ENCODE results near the gene UPB1.
"Not testable (repeated sequence)": the region's sequence is repeated elsewhere in the genome, so short reads cannot be mapped to it uniquely, and the experiment has no call there.

UPB1 gene

GRCh38 chr22:24525416-24526037 is 30.4 kb downstream of the UPB1 start:
- peak; percentile 68 for DNase-seq (ENCODE audit: low read depth)
- H3K4me3 ChIP-seq (ENCODE audit: low read length) = no peak overlapping the region
- peak; percentile 94 for TF ChIP-seq CTCF (IDR thresholded peaks at IDR 0.05; ENCODE audit: insufficient read depth, low read depth, low read length, missing control alignments)

- no peak for TF ChIP-seq CTCF (IDR thresholded peaks at IDR 0.05; ENCODE audit: insufficient read depth, low read depth, low read length, missing control alignments)
- H3K4me3 ChIP-seq (ENCODE audit: low read length) = no peak overlapping the region
- no peak for DNase-seq (ENCODE audit: low read depth)
Measured at GRCh38 chr22:24526191-24526590, 31.1 kb downstream of the UPB1 start.

GRCh38 chr22:24529898-24530297 is 34.8 kb downstream of the UPB1 start:
- DNase-seq (ENCODE audit: low read depth) = no peak
- no peak overlapping the region for H3K4me3 ChIP-seq (ENCODE audit: low read length)
- no peak for TF ChIP-seq CTCF (IDR thresholded peaks at IDR 0.05; ENCODE audit: insufficient read depth, low read depth, low read length, missing control alignments)

- peak; percentile 28 for DNase-seq (ENCODE audit: low read depth)
Measured at GRCh38 chr22:24530968-24531367, 35.8 kb downstream of the UPB1 start.

GRCh38 chr22:24532075-24532474 is 36.9 kb downstream of the UPB1 start:
- H3K4me3 ChIP-seq (ENCODE audit: low read length) = no peak overlapping the region
- no peak for TF ChIP-seq CTCF (IDR thresholded peaks at IDR 0.05; ENCODE audit: insufficient read depth, low read depth, low read length, missing control alignments)
- DNase-seq (ENCODE audit: low read depth) = peak; percentile 20

More at GRCh38 chr22:24530968-24531367, 35.8 kb downstream of the UPB1 start:
- not testable (repeated sequence) for H3K4me3 ChIP-seq (ENCODE audit: low read length)

- DNase-seq (ENCODE audit: low read depth) = no peak
- H3K4me3 ChIP-seq (ENCODE audit: low read length) = no peak overlapping the region
- no peak for TF ChIP-seq CTCF (IDR thresholded peaks at IDR 0.05; ENCODE audit: insufficient read depth, low read depth, low read length, missing control alignments)
Measured at GRCh38 chr22:24535348-24535747, 40.2 kb downstream of the UPB1 start.

- DNase-seq (ENCODE audit: low read depth) = no peak
- H3K4me3 ChIP-seq (ENCODE audit: low read length) = no peak overlapping the region
- TF ChIP-seq CTCF (IDR thresholded peaks at IDR 0.05; ENCODE audit: insufficient read depth, low read depth, low read length, missing control alignments) = no peak
Measured at GRCh38 chr22:24536089-24536488, 41.0 kb downstream of the UPB1 start.

Data from epithelial cell of esophagus (primary cell).